Measurements from ENCODE around the gene ECT2L.

Gene ECT2L

GRCh38 chr6:138795809-138796603 is at the start of gene ECT2L:
Gene ECT2L (plus strand): TSS chr6:138796087. CDS start chr6:138813275, 17,188 bp downstream.
- DNase-seq (ENCODE audit: low spot score): no peak

- no peak for DNase-seq (ENCODE audit: low spot score)
Observed at GRCh38 chr6:138752017-138752416, 43.9 kb upstream of the ECT2L start.

GRCh38 chr6:138757136-138757535 is 38.8 kb upstream of the ECT2L start:
- DNase-seq (ENCODE audit: low spot score): no peak

- peak; percentile 63 for DNase-seq (ENCODE audit: low spot score)
Observed at GRCh38 chr6:138765896-138766655, 29.8 kb upstream of the ECT2L start.

GRCh38 chr6:138769102-138769676 is 26.7 kb upstream of the ECT2L start:
- no peak for DNase-seq (ENCODE audit: low spot score)

- DNase-seq (ENCODE audit: low spot score): peak; percentile 49
Observed at GRCh38 chr6:138772596-138773176, 23.2 kb upstream of the ECT2L start.

GRCh38 chr6:138773177-138774091 is 22.5 kb upstream of the ECT2L start, which contains the start of gene CCDC28A:
Gene CCDC28A (plus strand): TSS chr6:138773769. CDS start chr6:138776121, 2,352 bp downstream.
- peak; percentile 97 for DNase-seq (ENCODE audit: low spot score)

GRCh38 chr6:138774370-138774769 is 21.5 kb upstream of the ECT2L start:
- DNase-seq (ENCODE audit: low spot score): no peak

GRCh38 chr6:138776659-138777058 is 19.2 kb upstream of the ECT2L start:
- no peak for DNase-seq (ENCODE audit: low spot score)

- DNase-seq (ENCODE audit: low spot score): no peak
Observed at GRCh38 chr6:138778331-138778730, 17.6 kb upstream of the ECT2L start.

- no peak for DNase-seq (ENCODE audit: low spot score)
Observed at GRCh38 chr6:138782243-138782642, 13.6 kb upstream of the ECT2L start.

GRCh38 chr6:138785079-138785478 is 10.8 kb upstream of the ECT2L start:
- no peak for DNase-seq (ENCODE audit: low spot score)

GRCh38 chr6:138785980-138786379 is 9.9 kb upstream of the ECT2L start:
- DNase-seq (ENCODE audit: low spot score): no peak

- DNase-seq (ENCODE audit: low spot score): no peak
Observed at GRCh38 chr6:138787138-138787537, 8.7 kb upstream of the ECT2L start.

GRCh38 chr6:138796771-138797170 is 884 bp downstream of the ECT2L start:
- no peak for DNase-seq (ENCODE audit: low spot score)

GRCh38 chr6:138797806-138798446 is 2.0 kb downstream of the ECT2L start:
- no peak for DNase-seq (ENCODE audit: low spot score)

- peak; percentile 40 for DNase-seq (ENCODE audit: low spot score)
Observed at GRCh38 chr6:138800377-138801150, 4.7 kb downstream of the ECT2L start.

GRCh38 chr6:138803331-138803730 is 7.4 kb downstream of the ECT2L start:
- DNase-seq (ENCODE audit: low spot score): no peak

- DNase-seq (ENCODE audit: low spot score): no peak
Observed at GRCh38 chr6:138803861-138804260, 8.0 kb downstream of the ECT2L start.

Data from RKO (cell line).